Esophagus muscularis mucosa (tissue), 4 donors: Measurements from ENCODE around the gene GP2. TPM values are rescaled to one million over a fixed set of nuclear protein-coding genes. Genes with fewer than 3 reads are reported as not detected.

Experiments used
- DNase-seq: peaks from one replicate; pipeline ENCODE4 v3.0.0-alpha.2; 2017; ENCODE audit errors: extremely low spot score
- H3K27ac ChIP-seq, 4 donors: fragments of 200-600 bp; sonication (generic); replicated peaks in 1 of 4; 1 replicate in 3 of 4; 2 replicates in 1 of 4; pipeline ENCODE4 v1.5.1; 2016 to 2019; ENCODE audit warnings: mild to moderate bottlenecking in 1 of 4
- H3K27me3 ChIP-seq, 4 donors: fragments of 200-600 bp; sonication (generic); one replicate each; pipeline versions ENCODE4 v1.5.1 to v1.6.0; 2016 to 2019
- H3K36me3 ChIP-seq, 4 donors: fragments of 200-600 bp; sonication (generic); one replicate each; pipeline ENCODE4 v1.5.1; 2016 to 2019
- H3K4me1 ChIP-seq, 4 donors: fragments of 200-600 bp; sonication (generic); one replicate each; pipeline ENCODE4 v1.5.1; 2016 to 2019
- H3K4me3 ChIP-seq, 4 donors: fragments of 200-600 bp; sonication (generic); 1 replicate in 2 of 4; 2 replicates in 2 of 4; pipeline ENCODE4 v1.5.1; 2016 to 2019; ENCODE audit warnings: mild to moderate bottlenecking in 4 of 4, moderate library complexity in 1 of 4
- H3K9me3 ChIP-seq, 4 donors: fragments of 200-600 bp; sonication (generic); 1 replicate in 3 of 4; 2 replicates in 1 of 4; pipeline ENCODE4 v1.5.1; 2016 to 2019
- EP300 ChIP-seq: sonication (generic); formaldehyde crosslinking; IDR thresholded peaks from one replicate; pipeline ENCODE4 v1.6.1; 2017; ENCODE audit warnings: antibody characterized with exemption
- POLR2A ChIP-seq: fragments of 450-650 bp; IDR thresholded peaks from one replicate; pipeline ENCODE4 v1.6.1; 2017; ENCODE audit warnings: antibody characterized with exemption, moderate library complexity, mild to moderate bottlenecking, low read depth
- POLR2AphosphoS5 ChIP-seq, 2 donors: sonication (generic); formaldehyde crosslinking; IDR thresholded peaks; one replicate each; pipeline ENCODE4 v1.6.1; 2017; ENCODE audit warnings: antibody characterized with exemption in 2 of 2
- WGBS: methylation state at CpG from one replicate; pipeline ENCODE4 v1.1.5; 2018; 5-methylcytosine and 5-hydroxymethylcytosine counted together
- intact Hi-C: fragments of 100-400 bp; cut with DNase I; formaldehyde crosslinking; loops from one replicate; pipeline ENCODE4 v1.15.1; 2023
- total RNA-seq, 4 donors: library from RNA; depleted of rRNA; stranded (reverse); fragments of >200 nt; gene quantifications; one replicate each; pipeline versions ENCODE4 v1.1.0 to v1.2.1, GENCODE V29; 2016
- TF ChIP-seq, protein P1 (sequence below), 3 experiments: fragments of 200-600 bp in 2 of 3; fragments of 450-650 bp in 1 of 3; sonication (generic) in 2 of 3; IDR thresholded peaks; one replicate each; pipeline ENCODE4 v1.5.1; 2017 to 2019; ENCODE audit warnings: antibody characterized with exemption in 3 of 3, mild to moderate bottlenecking in 2 of 3, moderate library complexity in 1 of 3

GP2 gene
- total RNA-seq, 4 donors from 2014 or later = not detected

DNA sequence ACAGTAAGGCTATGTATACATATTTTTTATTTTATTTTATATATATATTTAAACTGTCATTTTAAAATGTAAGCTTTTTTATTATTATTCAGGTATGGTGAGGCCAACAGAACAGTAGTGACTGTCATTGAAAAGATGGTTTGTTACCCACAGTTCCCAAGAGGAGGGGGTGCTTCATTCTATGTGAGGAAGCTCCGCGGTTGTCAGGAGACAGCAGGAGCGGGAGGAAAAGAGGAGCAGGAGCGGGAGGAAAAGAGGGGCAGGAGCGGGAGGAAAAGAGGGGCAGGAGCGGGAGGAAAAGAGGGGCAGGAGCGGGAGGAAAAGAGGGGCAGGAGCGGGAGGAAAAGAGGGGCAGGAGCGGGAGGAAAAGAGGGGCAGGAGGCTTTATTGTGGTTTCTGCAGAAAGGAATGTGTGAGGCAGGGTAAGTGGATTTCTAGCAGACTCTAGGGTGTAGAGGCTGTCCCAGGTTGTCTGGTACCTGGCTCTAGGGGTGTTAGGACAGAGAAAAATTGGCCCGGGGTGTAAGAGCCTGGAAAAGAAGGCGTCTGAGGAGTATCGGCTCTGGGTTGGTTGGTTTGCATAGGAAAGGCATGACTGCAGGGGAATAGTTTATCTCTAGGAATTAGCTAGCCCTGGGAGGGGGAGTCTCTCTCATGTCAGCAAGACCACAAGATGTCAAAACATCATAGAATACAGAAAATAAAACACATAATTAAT is 64.0 kb downstream of the GP2 start:
- H3K27ac ChIP-seq = no peak overlapping the region
- H3K4me1 ChIP-seq = no peaks in the 10 kb centered on the region
- 68% methylated on average over 12 of the region's 12 CpGs for WGBS
- H3K4me3 ChIP-seq = no peak overlapping the region
- TF ChIP-seq, protein P1, sequence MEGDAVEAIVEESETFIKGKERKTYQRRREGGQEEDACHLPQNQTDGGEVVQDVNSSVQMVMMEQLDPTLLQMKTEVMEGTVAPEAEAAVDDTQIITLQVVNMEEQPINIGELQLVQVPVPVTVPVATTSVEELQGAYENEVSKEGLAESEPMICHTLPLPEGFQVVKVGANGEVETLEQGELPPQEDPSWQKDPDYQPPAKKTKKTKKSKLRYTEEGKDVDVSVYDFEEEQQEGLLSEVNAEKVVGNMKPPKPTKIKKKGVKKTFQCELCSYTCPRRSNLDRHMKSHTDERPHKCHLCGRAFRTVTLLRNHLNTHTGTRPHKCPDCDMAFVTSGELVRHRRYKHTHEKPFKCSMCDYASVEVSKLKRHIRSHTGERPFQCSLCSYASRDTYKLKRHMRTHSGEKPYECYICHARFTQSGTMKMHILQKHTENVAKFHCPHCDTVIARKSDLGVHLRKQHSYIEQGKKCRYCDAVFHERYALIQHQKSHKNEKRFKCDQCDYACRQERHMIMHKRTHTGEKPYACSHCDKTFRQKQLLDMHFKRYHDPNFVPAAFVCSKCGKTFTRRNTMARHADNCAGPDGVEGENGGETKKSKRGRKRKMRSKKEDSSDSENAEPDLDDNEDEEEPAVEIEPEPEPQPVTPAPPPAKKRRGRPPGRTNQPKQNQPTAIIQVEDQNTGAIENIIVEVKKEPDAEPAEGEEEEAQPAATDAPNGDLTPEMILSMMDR (IDR thresholded peaks at IDR 0.05) = no peak
- TF ChIP-seq POLR2A (no peak), POLR2AphosphoS5 (IDR thresholded peaks at IDR 0.05) (no peak), EP300 (no peak)
- no peaks in the 10 kb centered on the region for H3K36me3 ChIP-seq
- intact Hi-C loops = no loop called here
- peaks cover 0 to 21% (median 0%) of the 10 kb centered on the region in 4 donors for H3K27me3 ChIP-seq
- H3K9me3 ChIP-seq = peaks cover 0 to 3% (median 0%) of the 10 kb centered on the region in 4 donors
- DNase-seq = no peak

DNA sequence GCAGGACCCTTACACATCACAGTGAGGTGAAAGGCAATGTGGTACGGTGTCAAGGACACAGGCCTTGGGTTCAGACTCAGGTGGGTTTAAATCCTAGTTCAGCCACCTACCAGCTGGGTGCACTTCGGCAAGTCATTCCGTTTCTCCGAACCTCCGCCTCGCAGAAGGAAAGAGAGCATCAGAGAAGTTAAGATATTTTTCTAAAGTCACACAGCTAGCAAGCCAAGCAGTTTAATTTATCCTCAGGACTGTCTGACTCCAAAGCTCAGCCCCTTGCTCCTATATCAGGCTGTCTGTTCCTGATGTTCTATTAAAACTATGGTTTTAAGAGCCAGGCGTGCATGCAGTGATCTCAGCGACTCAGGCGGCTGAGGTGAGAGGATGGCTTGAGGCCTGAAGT is 65.1 kb downstream of the GP2 start:
- Histone ChIP-seq H3K4me1 (no peaks in the 10 kb centered on the region), H3K36me3 (no peaks in the 10 kb centered on the region), H3K4me3 (no peak overlapping the region), H3K27me3 (peaks cover 0 to 21% (median 0%) of the 10 kb centered on the region in 4 donors), H3K27ac (no peak overlapping the region), H3K9me3 (peaks cover 0 to 3% (median 0%) of the 10 kb centered on the region in 4 donors)
- no peak for DNase-seq
- intact Hi-C loops = no loop called here
- WGBS = 96% methylated on average over 9 of the region's 9 CpGs
- TF ChIP-seq POLR2A (no peak), POLR2AphosphoS5 (IDR thresholded peaks at IDR 0.05) (no peak), EP300 (no peak)
- TF ChIP-seq, protein P1 (IDR thresholded peaks at IDR 0.05) = no peak

DNA sequence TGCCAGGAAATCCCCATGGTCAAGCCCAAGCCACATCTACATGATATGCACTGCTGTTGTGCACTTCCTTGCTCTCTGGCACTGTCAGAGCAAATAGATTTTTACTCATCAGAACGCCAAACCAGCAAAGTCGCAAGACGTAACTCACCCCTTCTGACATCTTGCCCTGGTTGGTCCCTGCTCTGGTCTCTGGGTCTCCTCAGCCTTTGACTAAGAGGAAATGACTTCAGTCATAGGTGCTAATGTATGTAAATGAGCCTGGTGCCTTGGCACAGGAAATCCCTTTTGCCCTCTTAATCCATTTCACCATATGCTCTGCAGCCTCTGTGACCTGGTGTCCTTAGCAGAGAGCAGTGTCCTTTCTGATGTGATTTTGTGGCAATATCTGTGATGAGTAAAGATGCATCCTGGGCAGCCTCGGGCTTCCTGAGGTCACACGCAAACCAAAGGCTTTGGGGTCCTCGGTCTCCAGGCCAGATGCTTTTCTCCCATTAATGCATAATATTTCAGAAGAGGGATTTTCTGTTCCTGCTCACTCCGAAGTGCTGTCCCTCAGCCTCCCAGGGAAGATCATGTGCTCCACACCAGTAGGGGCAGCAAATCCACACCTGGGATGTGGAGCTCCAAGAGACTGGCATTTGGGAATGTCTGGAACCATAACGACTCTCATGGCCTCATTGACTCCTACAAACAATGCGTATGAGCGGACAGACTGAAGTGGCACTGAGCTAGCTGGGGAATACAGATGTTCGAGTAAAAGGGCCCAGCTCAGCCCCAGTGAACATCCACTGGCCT is 66.9 kb downstream of the GP2 start:
- TF ChIP-seq EP300 (no peak), POLR2AphosphoS5 (IDR thresholded peaks at IDR 0.05) (no peak), POLR2A (no peak)
- TF ChIP-seq, protein P1 (IDR thresholded peaks at IDR 0.05) = no peak
- Histone ChIP-seq H3K27me3 (peaks cover 0 to 21% (median 0%) of the 10 kb centered on the region in 4 donors), H3K4me3 (no peak overlapping the region), H3K9me3 (peaks cover 0 to 3% (median 0%) of the 10 kb centered on the region in 4 donors), H3K4me1 (no peaks in the 10 kb centered on the region), H3K36me3 (no peaks in the 10 kb centered on the region), H3K27ac (no peak overlapping the region)
- intact Hi-C loops = no loop called here
- DNase-seq = no peak
- WGBS = 81% methylated on average over 9 of the region's 11 CpGs

Other genes with a start within 250 kb of the GP2 start
- not detected for gene UMOD, start 25.2 kb upstream of the GP2 start, total RNA-seq
- not detected for gene PDILT, start 77.2 kb upstream of the GP2 start, total RNA-seq
- 1 to 10 TPM; 1.6 to 6.1 (median 3.7) TPM for gene ACSM5, start 82.0 kb upstream of the GP2 start, total RNA-seq
- gene ACSM2A, start 124.0 kb upstream of the GP2 start, total RNA-seq = 1 to 10 TPM in 1 of 4 donors, not detected in 3; 1.3 TPM
- not detected for gene ACSM2B, start 248.9 kb upstream of the GP2 start, total RNA-seq